ENCODE data around the gene ENPP4.
A peak's percentile ranks its signal among the peaks of the same experiment; 100 is the strongest.
"Not testable (repeated sequence)": the region's sequence is repeated elsewhere in the genome, so short reads cannot be mapped to it uniquely, and the experiment has no call there.

The ENPP4 gene

DNA sequence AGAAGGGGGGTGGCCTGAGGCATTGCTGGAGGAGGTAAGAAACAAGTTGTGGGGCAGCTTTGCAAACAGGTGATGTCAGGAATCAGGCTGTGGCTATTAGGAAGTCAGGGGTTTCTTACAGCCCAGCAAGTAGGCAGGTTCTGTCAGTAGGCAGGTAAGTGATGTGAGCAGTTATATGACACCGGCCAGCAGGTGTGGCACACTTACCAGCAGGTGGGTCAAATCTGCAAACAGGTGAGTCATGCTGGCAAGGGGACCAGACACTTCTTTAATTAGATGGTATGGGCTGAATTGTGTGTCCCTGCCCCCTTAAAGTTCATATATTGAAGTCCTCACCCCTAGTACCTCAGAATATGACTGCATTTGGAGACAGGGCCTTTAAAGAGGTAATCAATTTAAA, 16.4 kb upstream of the ENPP4 start:
- H3K27ac Mint-ChIP-seq = no peak overlapping the region

DNA sequence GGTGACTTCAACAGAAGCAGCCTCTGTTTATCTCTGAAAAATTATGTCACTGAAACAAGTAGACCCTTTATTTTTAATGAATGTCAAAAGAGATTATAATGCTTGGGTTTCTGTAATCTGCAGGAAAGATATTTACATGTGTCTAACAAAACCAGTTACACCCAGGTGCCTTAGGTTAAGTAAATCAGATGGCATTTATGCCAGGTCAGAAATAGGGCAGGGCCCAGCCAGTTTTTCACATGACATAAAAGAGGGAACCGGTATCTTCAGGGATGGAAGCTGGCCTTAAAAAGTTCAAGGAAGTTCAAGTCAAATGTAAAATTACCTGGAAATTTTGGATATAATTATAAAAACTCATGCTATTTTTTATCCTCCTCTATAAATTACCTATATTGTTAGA, 14.2 kb upstream of the ENPP4 start:
- Mint-ChIP-seq H3K4me1 (peaks cover 17% of the 10 kb centered on the region), H3K36me3 (peaks cover 23% of the 10 kb centered on the region), H3K27me3 (no peaks in the 10 kb centered on the region), H3K27ac (no peak overlapping the region), H3K4me3 (no peak overlapping the region), H3K9me3 (no peaks in the 10 kb centered on the region)
- ATAC-seq (ENCODE audit: low read depth) (no peak), DNase-seq (ENCODE audit: low spot score in 2 of 2) (no peak)

More for the DNA sequence above, 16.4 kb upstream of the ENPP4 start:
- H3K36me3 Mint-ChIP-seq = peaks cover 19% of the 10 kb centered on the region
- no peaks in the 10 kb centered on the region for H3K27me3 Mint-ChIP-seq
- ATAC-seq (ENCODE audit: low read depth) (no peak), DNase-seq (ENCODE audit: low spot score in 2 of 2) (no peak)
- no peak overlapping the region for H3K4me3 Mint-ChIP-seq
- peaks cover 12% of the 10 kb centered on the region for H3K4me1 Mint-ChIP-seq
- H3K9me3 Mint-ChIP-seq = no peaks in the 10 kb centered on the region

DNA sequence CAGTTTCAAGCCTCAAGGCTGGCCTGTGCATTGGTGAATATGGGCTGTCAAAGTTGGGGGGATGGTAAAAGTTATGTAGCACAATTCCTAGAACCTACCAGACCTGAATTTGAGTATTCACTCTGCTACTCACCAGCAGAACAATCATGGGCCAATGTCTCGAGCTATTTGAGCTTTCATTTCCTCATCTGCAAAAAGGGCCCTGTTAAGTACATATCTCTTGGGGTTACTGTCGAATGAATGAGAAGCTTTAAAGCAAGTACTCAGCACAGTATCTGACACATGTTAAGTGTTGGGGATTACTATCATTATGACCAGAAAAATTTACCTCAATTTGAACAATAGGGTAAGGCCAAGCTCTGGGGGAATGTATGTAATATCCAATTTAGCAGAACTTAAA, 13.5 kb upstream of the ENPP4 start:
- Mint-ChIP-seq H3K27ac (no peak overlapping the region), H3K4me3 (no peak overlapping the region), H3K4me1 (peaks cover 17% of the 10 kb centered on the region), H3K27me3 (no peaks in the 10 kb centered on the region), H3K36me3 (peaks cover 27% of the 10 kb centered on the region), H3K9me3 (no peaks in the 10 kb centered on the region)
- peak; percentile 63 for ATAC-seq (ENCODE audit: low read depth)
- DNase-seq (ENCODE audit: low spot score in 2 of 2) = no peak

DNA sequence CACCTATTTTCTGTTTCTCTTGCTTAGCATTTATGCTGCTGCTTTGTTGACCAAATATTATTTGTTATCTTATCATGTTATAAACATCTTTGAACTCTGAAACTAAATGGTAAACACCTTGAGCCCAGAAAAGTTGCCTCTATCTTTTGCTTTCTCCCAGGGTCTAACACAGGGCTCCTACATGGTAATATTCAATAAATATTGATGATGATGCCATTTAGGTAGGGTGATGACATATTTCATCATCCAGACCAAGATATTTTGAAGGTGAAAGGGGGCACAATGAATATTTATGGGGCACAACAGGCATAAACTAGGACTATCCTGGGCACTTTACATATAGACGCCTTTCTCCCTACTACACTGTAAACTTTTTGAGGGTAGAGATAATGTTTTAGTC, 11.6 kb upstream of the ENPP4 start:
- DNase-seq (ENCODE audit: low spot score in 2 of 2) = no peak
- H3K27ac Mint-ChIP-seq = no peak overlapping the region
- H3K27me3 Mint-ChIP-seq = no peaks in the 10 kb centered on the region
- H3K36me3 Mint-ChIP-seq = peaks cover 25% of the 10 kb centered on the region
- ATAC-seq (ENCODE audit: low read depth) = no peak
- peaks cover 19% of the 10 kb centered on the region for H3K4me1 Mint-ChIP-seq
- H3K9me3 Mint-ChIP-seq = no peaks in the 10 kb centered on the region
- no peak overlapping the region for H3K4me3 Mint-ChIP-seq

DNA sequence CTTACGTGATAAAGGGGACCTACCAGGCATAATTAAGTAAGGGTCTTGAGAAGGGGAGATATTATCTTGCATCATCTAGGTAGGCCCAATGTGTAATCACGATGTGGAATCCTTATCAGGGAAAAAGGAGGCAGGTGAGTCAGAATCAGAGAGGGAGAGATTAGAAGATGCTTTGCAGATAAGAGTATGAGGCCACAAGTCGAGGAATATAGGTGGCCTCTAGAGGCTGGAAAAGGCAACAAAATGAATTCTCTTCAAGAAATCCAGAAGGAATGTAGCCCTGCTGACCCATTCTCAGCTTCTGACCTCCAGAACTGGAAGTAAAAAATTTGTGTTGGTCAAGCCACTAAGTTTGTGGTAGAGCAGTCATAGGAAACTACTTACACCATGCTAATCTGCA, 11.0 kb upstream of the ENPP4 start:
- H3K36me3 Mint-ChIP-seq = peaks cover 24% of the 10 kb centered on the region
- no peak overlapping the region for H3K4me3 Mint-ChIP-seq
- DNase-seq (ENCODE audit: low spot score in 2 of 2) (no peak), ATAC-seq (ENCODE audit: low read depth) (no peak)
- H3K27ac Mint-ChIP-seq = no peak overlapping the region
- peaks cover 19% of the 10 kb centered on the region for H3K4me1 Mint-ChIP-seq
- H3K27me3 Mint-ChIP-seq = no peaks in the 10 kb centered on the region
- H3K9me3 Mint-ChIP-seq = no peaks in the 10 kb centered on the region

DNA sequence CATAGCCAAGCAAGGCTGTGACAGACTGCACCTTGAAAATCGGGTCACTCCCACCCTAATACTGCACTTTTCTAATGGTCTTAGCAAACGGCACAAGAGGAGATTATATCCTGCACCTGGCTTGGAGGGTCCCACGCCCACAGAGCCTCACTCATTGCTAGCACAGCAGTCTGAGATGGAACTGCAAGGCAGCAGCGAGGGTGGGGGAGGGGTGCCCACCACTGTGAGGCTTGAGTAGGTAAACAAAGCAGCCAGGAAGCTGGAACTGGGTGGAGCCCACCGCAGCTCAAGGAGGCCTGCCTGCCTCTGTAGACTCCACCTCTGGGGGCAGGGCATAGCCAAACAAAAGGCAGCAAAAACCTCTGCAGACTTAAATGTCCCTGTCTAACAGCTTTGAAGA, 10.1 kb upstream of the ENPP4 start:
- DNase-seq (ENCODE audit: low spot score in 2 of 2); H3K27ac Mint-ChIP-seq; ATAC-seq (ENCODE audit: low read depth); H3K27me3 Mint-ChIP-seq; H3K9me3 Mint-ChIP-seq; H3K4me3 Mint-ChIP-seq: not testable (repeated sequence)
- Mint-ChIP-seq H3K4me1 (peaks cover 19% of the 10 kb centered on the region), H3K36me3 (peaks cover 24% of the 10 kb centered on the region)

DNA sequence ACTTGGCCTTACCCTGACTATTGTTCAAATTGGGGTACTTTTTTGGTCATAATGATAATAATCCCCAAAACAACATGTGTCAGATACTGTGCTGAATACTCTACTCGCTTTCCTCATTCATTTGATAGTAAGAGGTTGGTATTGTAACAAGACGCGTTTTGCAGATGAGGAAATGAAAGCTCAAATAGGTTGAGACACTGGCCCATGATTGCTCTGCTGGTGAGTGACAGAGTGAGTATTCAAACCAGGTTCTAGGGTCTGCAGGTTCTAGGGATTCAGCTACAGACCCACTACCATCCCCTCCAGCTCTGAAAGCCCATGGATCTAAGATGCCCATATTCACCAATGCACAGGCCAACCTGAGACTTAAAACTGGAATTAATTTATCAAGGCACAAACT, 1.3 kb upstream of the ENPP4 start:
- peak; percentile 28 for ATAC-seq (ENCODE audit: low read depth)
- Mint-ChIP-seq H3K27me3 (no peaks in the 10 kb centered on the region), H3K4me3 (peak overlapping the region; percentile 66), H3K9me3 (no peaks in the 10 kb centered on the region), H3K36me3 (no peaks in the 10 kb centered on the region), H3K27ac (peak overlapping the region; percentile 16), H3K4me1 (peaks cover 19% of the 10 kb centered on the region)
- DNase-seq (ENCODE audit: low spot score in 2 of 2) = peak in 1 of 2 donors; percentile 20

DNA sequence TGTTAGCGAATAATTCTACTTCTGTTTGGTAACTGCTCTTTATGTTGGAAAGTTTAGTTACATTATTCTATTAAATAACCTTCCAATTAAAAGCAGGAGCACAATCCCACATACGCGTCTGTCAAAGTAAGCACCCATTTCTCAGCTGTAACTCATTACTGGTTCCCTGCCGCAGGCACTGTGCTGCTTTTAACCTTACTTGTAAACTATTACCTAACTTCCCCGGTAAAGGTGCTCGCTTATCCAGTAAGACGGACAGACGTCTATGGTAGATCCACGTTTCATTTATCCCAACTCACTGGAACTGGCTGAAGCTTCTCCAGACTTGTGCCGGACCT, 529 bp upstream of the ENPP4 start:
- H3K4me1 Mint-ChIP-seq = peaks cover 26% of the 10 kb centered on the region

DNA sequence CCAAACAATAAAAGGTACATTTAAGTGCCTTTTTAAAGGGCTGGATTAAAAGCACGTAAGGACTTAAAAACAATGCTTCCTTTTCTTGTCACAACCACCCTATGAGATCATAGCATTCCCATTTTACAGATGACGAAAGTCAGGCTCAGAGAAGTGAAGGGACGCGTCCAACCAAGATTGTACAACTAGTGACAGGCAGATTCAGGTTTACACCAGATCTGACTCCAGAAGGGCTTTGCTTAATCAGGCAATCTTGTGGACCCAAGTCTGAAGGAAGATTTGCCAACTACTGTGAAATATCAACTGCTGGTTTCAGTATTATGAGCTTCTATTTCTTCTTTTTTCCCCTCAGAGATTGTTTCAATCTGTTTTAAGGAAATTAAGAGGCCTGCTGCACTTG, 877 bp downstream of the ENPP4 start:
- Mint-ChIP-seq H3K27me3 (no peaks in the 10 kb centered on the region), H3K27ac (peak overlapping the region; percentile 90), H3K4me1 (peaks cover 27% of the 10 kb centered on the region), H3K36me3 (no peaks in the 10 kb centered on the region), H3K9me3 (no peaks in the 10 kb centered on the region), H3K4me3 (peak overlapping the region; percentile 97)
- ATAC-seq (ENCODE audit: low read depth) (no peak), DNase-seq (ENCODE audit: low spot score in 2 of 2) (no peak)

More for the DNA sequence above, 529 bp upstream of the ENPP4 start:
- H3K9me3 Mint-ChIP-seq = no peaks in the 10 kb centered on the region
- no peaks in the 10 kb centered on the region for H3K36me3 Mint-ChIP-seq
- H3K27ac Mint-ChIP-seq = peak overlapping the region; percentile 90
- H3K27me3 Mint-ChIP-seq = no peaks in the 10 kb centered on the region
- ATAC-seq (ENCODE audit: low read depth) = peak; percentile 10
- H3K4me3 Mint-ChIP-seq = peak overlapping the region; percentile 97
- no peak for DNase-seq (ENCODE audit: low spot score in 2 of 2)

DNA sequence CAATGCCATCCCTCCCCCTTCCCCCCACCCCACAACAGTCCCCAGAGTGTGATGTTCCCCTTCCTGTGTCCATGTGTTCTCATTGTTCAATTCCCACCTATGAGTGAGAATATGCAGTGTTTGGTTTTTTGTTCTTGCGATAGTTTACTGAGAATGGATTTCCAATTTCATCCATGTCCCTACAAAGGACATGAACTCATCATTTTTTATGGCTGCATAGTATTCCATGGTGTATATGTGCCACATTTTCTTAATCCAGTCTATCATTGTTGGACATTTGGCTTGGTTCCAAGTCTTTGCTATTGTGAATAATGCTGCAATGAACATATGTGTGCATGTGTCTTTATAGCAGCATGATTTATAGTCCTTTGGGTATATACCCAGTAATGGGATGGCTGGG, 1.5 kb downstream of the ENPP4 start:
- not testable (repeated sequence) for H3K27ac Mint-ChIP-seq; DNase-seq (ENCODE audit: low spot score in 2 of 2); ATAC-seq (ENCODE audit: low read depth); H3K27me3 Mint-ChIP-seq; H3K36me3 Mint-ChIP-seq; H3K9me3 Mint-ChIP-seq; H3K4me3 Mint-ChIP-seq
- peaks cover 27% of the 10 kb centered on the region for H3K4me1 Mint-ChIP-seq

DNA sequence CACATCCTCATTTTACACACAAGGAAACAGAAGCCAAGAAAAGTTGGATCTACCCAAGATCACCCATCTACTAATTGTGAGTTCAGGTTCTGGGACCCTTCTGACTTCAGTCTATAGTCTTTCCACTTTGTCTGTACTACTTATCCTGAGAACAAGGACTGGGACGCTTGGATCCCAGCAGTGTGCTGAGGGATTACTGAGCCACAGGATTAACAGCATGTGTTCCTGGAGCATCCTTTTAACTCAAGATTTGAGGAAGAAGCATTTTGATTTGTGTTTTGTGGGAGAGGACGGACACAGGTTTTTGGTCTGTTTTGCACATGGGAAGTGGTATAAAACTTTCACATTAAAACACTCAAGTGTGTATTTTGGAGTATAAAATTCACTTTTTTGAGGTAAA, 4.4 kb downstream of the ENPP4 start:
- Mint-ChIP-seq H3K4me3 (no peak overlapping the region), H3K36me3 (no peaks in the 10 kb centered on the region), H3K27ac (no peak overlapping the region), H3K4me1 (peaks cover 36% of the 10 kb centered on the region), H3K27me3 (no peaks in the 10 kb centered on the region), H3K9me3 (no peaks in the 10 kb centered on the region)
- DNase-seq (ENCODE audit: low spot score in 2 of 2) (no peak), ATAC-seq (ENCODE audit: low read depth) (no peak)

DNA sequence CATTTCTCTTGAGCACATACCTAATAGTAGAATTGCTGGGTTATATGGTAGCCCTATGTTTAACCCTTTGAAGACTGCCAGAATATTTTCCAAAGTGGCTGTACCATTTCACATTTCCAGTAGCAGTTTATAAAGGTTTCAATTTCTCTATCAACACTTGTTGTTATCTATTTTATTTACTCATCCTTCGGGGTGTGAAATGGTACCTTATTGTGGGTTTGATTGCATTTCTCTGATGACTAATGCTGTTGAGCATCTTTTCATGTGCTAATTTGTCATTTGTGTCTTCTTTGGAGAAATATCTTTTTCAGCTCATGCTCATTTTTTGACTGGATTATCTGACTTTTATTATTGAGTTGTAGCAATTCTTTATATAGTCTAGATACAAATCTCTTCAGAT, 5.4 kb downstream of the ENPP4 start:
- no peaks in the 10 kb centered on the region for H3K36me3 Mint-ChIP-seq
- ATAC-seq (ENCODE audit: low read depth) (no peak), DNase-seq (ENCODE audit: low spot score in 2 of 2) (no peak)
- H3K4me1 Mint-ChIP-seq = peaks cover 35% of the 10 kb centered on the region
- no peak overlapping the region for H3K4me3 Mint-ChIP-seq
- no peaks in the 10 kb centered on the region for H3K9me3 Mint-ChIP-seq
- no peak overlapping the region for H3K27ac Mint-ChIP-seq
- no peaks in the 10 kb centered on the region for H3K27me3 Mint-ChIP-seq

DNA sequence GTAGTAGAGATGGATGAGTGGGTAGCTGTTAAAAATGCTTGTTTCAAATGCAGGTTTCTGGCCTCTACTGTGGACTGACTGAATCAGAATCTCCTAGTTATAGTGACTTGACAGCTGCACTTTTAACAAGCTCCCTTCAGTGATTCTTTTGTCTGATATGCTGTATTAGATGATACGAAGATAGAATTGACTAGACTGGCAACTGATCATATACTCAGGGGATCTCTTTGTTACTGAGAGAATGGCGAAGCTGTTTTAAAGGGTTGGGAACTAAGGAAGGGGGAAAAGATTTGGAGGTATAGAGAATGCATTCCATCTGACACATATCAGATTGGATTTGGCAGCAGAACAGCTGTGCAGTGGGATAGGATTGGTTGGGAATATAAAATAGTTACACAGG, 7.0 kb downstream of the ENPP4 start:
- peaks cover 29% of the 10 kb centered on the region for H3K4me1 Mint-ChIP-seq
- ATAC-seq (ENCODE audit: low read depth) = no peak
- H3K27me3 Mint-ChIP-seq = no peaks in the 10 kb centered on the region
- H3K27ac Mint-ChIP-seq = peak overlapping the region; percentile 28
- DNase-seq (ENCODE audit: low spot score in 2 of 2) = no peak
- no peaks in the 10 kb centered on the region for H3K9me3 Mint-ChIP-seq
- no peak overlapping the region for H3K4me3 Mint-ChIP-seq
- no peaks in the 10 kb centered on the region for H3K36me3 Mint-ChIP-seq

DNA sequence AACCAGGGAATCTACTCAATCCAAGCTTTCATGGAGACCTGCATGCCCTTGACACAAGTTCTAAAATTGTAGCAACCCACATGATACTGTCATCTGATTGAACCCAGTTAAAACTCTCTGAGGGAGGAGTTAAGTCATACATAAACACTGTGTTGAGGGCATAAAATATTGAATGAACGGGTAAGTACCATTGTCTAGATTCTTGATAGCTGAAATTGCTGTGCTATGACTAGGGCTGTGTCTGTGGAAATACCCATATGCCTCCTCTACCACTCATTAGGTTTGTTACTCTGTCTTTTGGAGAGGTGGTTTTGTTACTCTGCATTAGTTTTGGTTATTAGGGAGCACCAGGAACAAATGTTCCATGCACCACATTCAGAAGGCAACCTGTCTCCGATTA, 7.6 kb downstream of the ENPP4 start:
- Mint-ChIP-seq H3K27ac (peak overlapping the region; percentile 71), H3K4me1 (peaks cover 29% of the 10 kb centered on the region), H3K4me3 (no peak overlapping the region), H3K36me3 (no peaks in the 10 kb centered on the region), H3K9me3 (no peaks in the 10 kb centered on the region), H3K27me3 (no peaks in the 10 kb centered on the region)
- no peak for DNase-seq (ENCODE audit: low spot score in 2 of 2)
- no peak for ATAC-seq (ENCODE audit: low read depth)

DNA sequence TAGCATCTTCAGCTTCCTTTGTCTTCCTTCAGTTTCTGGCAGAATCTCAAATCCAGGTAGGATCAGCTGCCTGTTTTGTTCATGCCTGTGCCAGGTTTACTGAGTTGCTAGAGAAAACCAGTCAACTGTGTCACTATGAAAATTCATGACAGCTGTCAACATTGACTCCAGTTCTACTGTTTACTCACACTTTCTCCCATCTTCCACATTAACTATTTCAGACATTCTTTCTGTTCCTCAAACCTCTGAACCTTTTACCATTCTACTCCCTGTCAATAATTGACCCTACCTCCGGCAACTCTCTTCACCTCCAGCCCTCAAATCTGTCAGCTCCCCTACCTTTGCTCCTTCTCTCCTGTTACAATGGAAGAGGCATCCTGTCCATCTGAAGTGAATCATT, 8.5 kb downstream of the ENPP4 start:
- no peak overlapping the region for H3K4me3 Mint-ChIP-seq
- H3K9me3 Mint-ChIP-seq = no peaks in the 10 kb centered on the region
- H3K27me3 Mint-ChIP-seq = no peaks in the 10 kb centered on the region
- H3K27ac Mint-ChIP-seq = peak overlapping the region; percentile 71
- ATAC-seq (ENCODE audit: low read depth) (peak; percentile 38), DNase-seq (ENCODE audit: low spot score in 2 of 2) (no peak)
- peaks cover 27% of the 10 kb centered on the region for H3K4me1 Mint-ChIP-seq
- H3K36me3 Mint-ChIP-seq = peaks cover 3% of the 10 kb centered on the region

DNA sequence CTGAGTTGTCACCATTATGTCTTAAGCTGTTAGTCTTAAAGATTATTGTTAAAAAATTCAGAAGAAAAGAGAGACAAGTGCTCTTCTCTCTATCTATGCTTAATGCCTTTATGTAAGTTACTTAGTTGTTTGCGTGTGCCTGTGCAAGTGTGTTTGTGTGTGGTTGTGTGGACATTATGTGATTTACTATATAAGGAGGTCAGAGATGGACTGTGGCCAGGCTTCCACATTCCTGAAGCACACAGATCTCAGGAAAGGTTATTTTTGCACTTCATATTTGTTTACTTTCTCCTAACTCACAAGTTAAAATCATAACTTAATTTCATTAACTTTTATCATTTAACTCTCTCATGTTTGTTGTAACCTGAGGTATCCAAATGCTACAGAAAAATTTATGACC, 14.5 kb downstream of the ENPP4 start:
- Mint-ChIP-seq H3K4me3 (no peak overlapping the region), H3K36me3 (peaks cover 3% of the 10 kb centered on the region), H3K4me1 (no peaks in the 10 kb centered on the region), H3K9me3 (no peaks in the 10 kb centered on the region), H3K27ac (no peak overlapping the region), H3K27me3 (no peaks in the 10 kb centered on the region)
- ATAC-seq (ENCODE audit: low read depth) = no peak
- DNase-seq (ENCODE audit: low spot score in 2 of 2) = no peak

Data from memory B cell (primary cell).